Endometrial microvascular endothelial cells (primary cell): ENCODE data around the gene PAX2. TPM values are rescaled to one million over a fixed set of nuclear protein-coding genes. Genes with fewer than 3 reads are reported as not detected.

ENCODE experiments used
- in situ Hi-C: cut with HindIII; loops from 2 replicates; pipeline ENCODE4 v1.10.0; 2017; ENCODE audit warnings: low sequenced_read_pairs, low pct_unique_long_range_greater_than_20kb; ENCODE audit errors: inconsistent ontology term
- total RNA-seq: library from RNA; depleted of rRNA; stranded (reverse); fragments of >200 nt; gene quantifications from one replicate; pipeline ENCODE4 v1.2.3, GENCODE V29; 2015; ENCODE audit errors: inconsistent ontology term

PAX2 gene
- total RNA-seq, 1 donor from 2014 or later: not detected

- in situ Hi-C loops: no loop called here
Observed at GRCh38 chr10:100723180-100723579, 22.2 kb upstream of the PAX2 start.

- in situ Hi-C loops: no loop called here
Observed at GRCh38 chr10:100723770-100724530, 21.4 kb upstream of the PAX2 start.

GRCh38 chr10:100724531-100725027 lies 20.8 kb upstream of the PAX2 start:
- in situ Hi-C loops: no loop called here

- in situ Hi-C loops: no loop called here
Observed at GRCh38 chr10:100725071-100725471, 20.3 kb upstream of the PAX2 start.

GRCh38 chr10:100725869-100726426 lies 19.4 kb upstream of the PAX2 start:
- in situ Hi-C loops: no loop called here

- in situ Hi-C loops: no loop called here
Observed at GRCh38 chr10:100727808-100728207, 17.6 kb upstream of the PAX2 start.

- in situ Hi-C loops: no loop called here
Observed at GRCh38 chr10:100728928-100729861, 16.2 kb upstream of the PAX2 start.

GRCh38 chr10:100729862-100730724 lies 15.3 kb upstream of the PAX2 start:
- in situ Hi-C loops: no loop called here

- in situ Hi-C loops: no loop called here
Observed at GRCh38 chr10:100730725-100731406, 14.5 kb upstream of the PAX2 start.

- in situ Hi-C loops: no loop called here
Observed at GRCh38 chr10:100731407-100732240, 13.8 kb upstream of the PAX2 start.

- in situ Hi-C loops: no loop called here
Observed at GRCh38 chr10:100732241-100732596, 13.2 kb upstream of the PAX2 start.

- in situ Hi-C loops: no loop called here
Observed at GRCh38 chr10:100733329-100733728, 12.1 kb upstream of the PAX2 start.

GRCh38 chr10:100734295-100735086 lies 10.9 kb upstream of the PAX2 start:
- in situ Hi-C loops: no loop called here

- in situ Hi-C loops: no loop called here
Observed at GRCh38 chr10:100735087-100735336, 10.4 kb upstream of the PAX2 start.

GRCh38 chr10:100735337-100736143 lies 9.8 kb upstream of the PAX2 start:
- in situ Hi-C loops: no loop called here

- in situ Hi-C loops: no loop called here
Observed at GRCh38 chr10:100736144-100736808, 9.1 kb upstream of the PAX2 start.
